ENCODE data around the gene NFX1.
"Not testable (repeated sequence)": the region's sequence is repeated elsewhere in the genome, so short reads cannot be mapped to it uniquely, and the experiment has no call there.

NFX1 gene

GRCh38 chr9:33311953-33312352 is 21.6 kb downstream of the NFX1 start:
- DNase-seq = no peak

GRCh38 chr9:33315371-33315770 is 25.1 kb downstream of the NFX1 start:
- no peak for DNase-seq

GRCh38 chr9:33317136-33317535 is 26.8 kb downstream of the NFX1 start:
- not testable (repeated sequence) for DNase-seq

DNA sequence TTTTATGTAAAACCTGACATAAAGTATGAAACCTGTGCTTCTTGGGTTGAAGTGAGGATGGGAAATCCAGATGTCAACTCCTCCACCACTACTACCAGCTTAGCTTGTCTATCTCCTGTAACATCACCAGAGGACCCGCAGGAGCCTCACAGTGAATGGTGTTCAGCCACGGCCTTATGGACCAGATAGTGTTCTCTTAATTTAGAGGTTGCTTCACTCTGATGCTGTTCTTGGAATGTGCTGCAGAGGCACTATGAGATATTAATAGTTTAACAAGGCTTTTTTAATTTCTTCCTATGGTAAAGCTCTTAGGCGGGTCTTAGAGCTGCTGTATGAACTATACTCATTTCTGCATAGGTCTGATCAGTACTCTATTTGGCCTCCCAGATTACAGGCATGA is 27.9 kb downstream of the NFX1 start:
- DNase-seq = no peak

DNA sequence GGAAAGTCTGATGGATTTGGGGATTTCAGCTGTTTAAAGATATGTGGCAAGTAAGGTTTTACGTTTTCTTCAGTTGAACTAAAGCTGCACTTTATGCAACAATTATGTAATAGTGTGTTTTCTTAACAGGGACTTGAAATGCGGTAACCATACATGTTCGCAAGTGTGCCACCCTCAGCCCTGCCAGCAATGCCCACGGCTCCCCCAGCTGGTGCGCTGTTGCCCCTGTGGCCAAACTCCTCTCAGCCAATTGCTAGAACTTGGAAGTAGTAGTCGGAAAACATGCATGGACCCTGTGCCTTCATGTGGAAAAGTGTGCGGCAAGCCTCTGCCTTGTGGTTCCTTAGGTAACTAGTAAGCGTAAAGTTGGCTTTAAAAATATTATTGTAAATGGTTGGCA is 28.5 kb downstream of the NFX1 start:
- DNase-seq = no peak

DNA sequence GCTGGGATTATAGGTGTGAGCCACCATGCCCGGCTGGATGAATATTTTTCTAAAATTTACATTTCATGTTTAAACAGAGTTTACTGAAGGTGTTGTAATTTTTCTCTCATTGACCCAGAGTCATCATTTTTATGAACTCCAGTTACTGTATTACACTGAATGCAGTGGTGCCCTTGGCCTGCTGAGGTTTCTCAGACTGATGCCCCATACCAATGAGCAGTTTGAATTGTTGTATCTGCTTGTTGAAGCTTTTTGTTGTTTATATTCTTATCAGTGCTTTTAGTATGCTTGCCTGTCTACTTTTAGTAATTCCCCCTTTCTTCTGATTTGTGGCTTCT is 29.9 kb downstream of the NFX1 start:
- no peak for DNase-seq

DNA sequence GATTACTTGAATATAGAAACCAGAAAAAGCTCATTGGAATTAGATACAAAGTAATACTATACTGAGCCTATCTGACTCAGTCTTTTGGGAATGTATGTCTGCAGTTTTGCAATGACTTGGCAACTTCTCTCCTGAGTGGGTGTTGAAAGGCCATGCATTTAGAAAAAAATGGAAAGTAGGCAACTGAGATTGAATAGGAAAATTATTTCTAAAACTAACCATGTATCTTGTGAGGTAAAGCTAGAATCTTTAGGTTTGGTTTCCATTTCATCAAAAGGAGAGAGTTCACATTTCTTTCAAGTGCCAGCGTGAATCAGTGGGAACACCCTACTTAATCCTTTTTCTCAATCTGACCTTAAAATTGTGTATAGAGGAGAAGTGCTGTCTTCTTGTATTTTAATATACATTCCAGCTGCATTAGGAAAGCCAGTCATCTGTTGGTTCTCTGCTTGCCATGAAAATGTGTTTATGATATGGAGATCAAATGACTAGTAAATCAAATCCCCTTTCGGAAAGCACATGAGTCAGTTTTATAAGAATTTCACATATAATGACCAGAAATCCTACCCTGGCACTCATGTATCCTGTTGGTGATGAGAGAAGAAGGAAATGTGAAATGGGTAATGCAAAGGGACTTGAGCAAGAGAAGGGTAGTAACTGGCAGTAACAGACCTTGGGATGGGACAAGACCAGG is 30.4 kb downstream of the NFX1 start:
- peak; percentile 76 for DNase-seq

DNA sequence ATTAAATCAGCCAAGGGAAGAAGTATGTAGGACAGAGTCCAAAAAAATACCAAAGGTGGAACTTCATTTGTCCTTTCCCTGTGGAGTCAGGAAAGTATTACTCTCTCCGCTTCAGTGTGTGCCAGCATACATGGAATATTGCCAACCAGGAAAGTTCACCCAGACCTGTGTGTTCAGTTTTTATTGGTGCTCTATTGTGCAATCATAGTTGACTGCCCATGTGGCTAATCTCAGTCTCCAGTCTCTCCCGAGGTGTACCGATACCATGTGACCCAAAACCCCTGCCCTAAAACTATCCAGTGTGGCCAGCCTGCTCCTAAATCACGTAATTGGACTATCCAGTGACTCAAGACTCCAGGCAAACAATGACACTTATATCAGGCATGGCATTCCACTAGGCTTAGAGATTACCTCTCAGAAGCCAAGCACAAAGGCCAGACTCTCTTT is 38.8 kb downstream of the NFX1 start:
- DNase-seq = peak; percentile 99

DNA sequence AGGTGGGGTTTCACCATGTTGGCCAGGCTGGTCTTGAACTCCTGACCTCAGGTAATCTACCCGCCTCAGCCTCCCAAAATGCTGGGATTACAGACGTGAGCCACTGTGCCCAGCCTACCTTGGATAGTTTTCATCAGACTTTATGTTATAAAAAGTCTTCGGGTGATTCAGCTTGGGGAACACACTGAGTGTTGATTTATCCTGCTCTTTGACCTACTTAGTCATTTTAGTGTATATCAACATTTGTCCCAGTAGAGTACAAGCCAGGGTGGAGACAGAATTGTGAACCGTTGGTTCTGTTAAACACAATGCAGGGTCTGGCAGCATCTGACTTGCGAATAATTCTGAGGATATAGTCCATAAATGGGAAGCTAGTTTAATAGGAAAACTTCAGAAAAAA is 39.7 kb downstream of the NFX1 start:
- DNase-seq = peak; percentile 5

- no peak for DNase-seq
Measured at GRCh38 chr9:33331377-33331891, 41.1 kb downstream of the NFX1 start.

DNA sequence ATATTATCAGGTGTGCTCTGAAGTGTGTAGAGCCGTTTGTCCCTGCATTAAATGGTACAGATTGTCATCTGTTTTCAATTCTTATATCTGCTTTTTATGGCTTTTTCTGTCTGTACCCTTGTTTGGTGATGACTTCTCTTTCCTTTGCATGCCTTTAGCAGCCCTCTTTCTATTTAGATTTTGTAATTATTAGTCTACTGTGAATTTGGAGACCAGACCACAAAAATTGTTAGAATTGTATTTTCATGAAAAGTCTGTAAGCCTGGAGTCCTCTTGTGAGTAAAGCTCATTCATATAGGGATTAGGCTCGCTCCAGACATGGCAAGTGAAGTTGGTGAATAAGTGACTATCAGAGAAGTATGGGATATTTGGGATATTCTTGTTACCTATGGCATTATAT is 41.7 kb downstream of the NFX1 start:
- no peak for DNase-seq

DNA sequence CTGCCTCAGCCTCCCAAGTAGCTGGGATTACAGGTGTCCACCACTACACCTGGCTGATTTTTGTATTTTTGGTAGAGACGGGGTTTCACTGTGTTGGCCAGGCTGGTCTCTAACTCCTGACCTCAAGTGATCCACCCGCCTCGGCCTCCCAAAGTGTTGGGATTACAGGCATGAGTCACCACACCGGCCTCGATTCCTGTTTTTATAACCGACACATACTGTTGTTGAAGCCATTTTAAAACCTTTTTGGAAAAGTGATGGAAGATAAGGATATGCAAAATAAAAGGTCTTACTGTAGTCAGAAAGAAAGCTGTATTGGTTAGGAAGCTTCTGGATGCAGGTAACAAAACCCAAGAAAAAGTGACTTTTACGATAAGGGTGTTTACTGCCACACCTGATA is 42.6 kb downstream of the NFX1 start:
- not testable (repeated sequence) for DNase-seq

DNA sequence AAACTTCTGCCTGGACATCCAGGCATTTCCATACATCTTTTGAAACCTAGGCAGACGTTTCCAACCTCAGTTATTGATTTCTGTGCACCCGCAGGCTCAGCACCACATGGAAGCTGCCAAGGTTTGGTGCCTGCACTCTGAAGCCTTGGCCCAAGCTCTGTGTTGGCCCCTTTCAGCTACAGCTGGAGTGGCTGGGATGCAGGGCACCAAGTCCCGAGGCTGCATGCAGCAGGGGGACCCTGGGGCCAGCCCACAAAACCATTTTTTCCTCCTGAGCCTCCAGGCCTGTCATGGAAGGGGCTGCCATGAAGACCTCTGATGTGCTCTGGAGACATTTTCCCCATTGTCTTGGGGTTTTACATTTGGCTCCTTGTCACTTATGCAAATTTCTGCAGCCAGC is 49.9 kb downstream of the NFX1 start:
- DNase-seq = no peak

DNA sequence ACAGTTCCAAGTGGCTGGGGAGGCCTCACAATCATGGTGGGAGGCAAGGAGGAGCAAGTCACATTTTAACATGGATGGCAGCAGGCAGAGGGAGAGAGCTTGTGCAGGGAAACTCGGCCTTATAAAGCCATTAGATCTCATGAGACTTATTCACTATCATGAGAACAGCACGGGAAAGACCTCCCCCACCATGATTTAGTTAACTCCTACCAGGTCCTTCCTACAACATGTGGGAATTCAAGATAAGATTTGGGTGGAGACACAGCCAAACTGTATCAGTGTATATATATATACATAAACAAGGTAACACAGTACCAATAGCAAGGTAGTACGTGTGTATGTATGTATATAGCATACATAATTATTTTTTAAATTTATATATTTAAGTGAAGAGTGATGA is 50.9 kb downstream of the NFX1 start:
- DNase-seq = no peak

DNA sequence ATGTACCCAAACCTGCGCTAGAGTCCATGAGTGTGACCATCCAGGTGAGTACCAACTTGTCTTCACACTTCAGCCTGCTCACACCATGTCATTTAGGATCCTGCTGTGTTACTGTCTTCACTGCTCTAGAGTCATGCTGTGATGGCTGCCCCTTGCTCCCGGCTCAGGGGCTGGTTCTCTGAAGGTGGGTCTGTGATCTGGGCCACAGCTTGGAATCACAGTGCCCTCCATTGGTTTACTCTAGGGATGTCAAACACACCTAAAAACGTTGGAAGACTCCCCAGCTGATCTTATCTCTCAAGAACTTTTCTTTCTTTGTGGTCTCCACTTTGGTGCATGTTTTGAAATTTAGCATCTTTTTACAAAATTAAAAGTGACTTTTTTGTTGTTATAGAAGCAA is 53.8 kb downstream of the NFX1 start:
- DNase-seq = no peak

DNA sequence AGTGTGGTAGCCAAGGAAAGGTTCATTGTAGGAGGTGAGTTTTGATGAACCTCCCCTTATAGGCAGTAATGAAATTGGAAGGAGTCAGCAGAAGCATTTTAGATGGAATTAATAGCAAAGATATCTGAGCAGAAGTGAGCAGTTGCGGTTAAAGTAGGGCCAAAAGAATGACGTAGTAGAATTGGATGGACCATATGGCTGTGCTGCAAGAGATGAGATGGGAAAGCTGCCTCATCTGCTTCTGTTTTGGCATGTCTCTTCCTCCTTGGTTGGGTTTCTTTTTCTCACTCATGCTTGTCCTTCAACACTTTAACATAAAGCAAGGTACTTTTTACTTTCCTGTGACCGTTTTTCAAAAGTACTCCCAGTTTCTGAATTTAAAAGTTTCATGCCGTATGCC is 56.2 kb downstream of the NFX1 start:
- DNase-seq = no peak

DNA sequence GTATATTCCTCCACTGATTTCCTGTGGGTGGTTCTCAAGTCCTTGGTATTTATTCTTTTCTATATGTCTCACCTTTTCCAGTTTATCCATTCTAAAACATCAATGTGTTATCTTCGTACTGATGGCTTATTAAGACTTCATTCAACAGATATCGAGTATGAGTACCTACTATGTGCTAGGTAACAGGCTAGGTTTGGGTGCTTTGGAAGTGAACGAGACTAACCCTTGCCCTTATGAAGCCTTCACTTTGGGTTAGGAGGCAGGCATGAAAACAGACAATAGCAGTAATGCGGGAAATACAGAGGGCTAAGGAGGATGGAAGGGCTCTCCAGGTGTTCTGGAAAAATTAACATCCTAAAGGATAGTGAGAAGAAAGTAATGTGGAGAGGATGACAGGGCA is 58.7 kb downstream of the NFX1 start:
- DNase-seq = no peak

DNA sequence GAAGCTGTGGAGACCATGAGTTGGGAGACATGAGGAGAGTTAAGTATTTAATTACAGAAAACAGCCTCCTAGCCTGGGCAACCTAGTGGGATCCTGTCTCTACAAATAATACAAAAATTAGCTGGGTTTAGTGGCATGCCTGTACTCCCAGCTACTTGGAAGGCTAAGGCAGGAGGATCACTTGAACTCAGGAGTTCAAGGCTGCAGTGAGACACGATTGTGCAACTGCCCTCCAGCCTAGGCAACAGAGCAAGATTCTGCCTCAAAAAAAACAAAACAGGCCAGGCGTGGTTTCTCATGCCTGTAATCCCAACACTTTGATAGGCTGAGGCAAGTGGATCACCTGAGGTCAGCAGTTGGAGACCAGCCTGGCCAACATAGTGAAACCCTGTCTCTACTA is 59.4 kb downstream of the NFX1 start:
- no peak for DNase-seq

GRCh38 chr9:33350310-33350709 is 60.0 kb downstream of the NFX1 start:
- peak; percentile 49 for DNase-seq

DNA sequence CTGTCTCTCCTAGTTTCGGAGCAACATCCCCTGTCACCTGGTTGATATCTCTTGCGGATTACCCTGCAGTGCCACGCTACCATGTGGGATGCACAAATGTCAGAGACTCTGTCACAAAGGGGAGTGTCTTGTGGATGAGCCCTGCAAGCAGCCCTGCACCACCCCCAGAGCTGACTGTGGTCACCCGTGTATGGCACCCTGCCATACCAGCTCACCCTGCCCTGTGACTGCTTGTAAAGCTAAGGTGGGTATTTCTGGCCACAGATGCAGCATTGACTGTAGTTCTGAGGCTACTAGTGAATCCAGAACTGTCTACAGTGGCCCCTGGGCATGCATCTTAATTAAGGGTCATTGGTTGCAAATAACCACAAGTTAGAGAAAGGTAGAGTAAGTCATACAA is 61.2 kb downstream of the NFX1 start:
- no peak for DNase-seq

DNA sequence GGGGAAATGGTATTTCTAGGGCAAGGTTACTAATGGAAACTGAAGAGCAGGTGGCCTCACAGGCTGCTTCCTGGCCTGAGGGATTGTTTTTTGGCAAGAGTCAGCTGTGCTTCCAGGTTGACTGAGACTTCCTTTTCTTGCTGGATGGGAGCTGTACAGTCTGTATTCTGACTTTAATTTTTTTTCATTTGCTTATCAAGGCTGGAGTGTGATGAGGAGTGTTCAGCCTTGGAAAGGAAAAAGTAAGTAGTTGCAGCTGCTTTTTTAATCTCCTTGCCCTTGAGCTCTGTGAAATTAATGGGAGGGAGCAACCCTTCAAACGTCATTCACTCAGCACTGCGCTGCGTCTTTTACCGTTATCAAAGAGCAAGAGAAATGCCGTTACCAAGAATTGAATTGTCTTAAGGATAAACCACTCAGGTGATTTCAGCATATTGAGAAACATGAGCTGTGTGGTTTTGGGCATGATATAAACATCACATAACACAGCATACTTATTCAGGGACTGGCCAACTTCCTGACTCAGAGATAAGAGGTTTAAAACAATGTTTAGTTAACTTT is 64.4 kb downstream of the NFX1 start:
- DNase-seq = no peak

GRCh38 chr9:33355933-33356332 is 65.6 kb downstream of the NFX1 start:
- no peak for DNase-seq

GRCh38 chr9:33358641-33359040 is 68.3 kb downstream of the NFX1 start:
- DNase-seq = not testable (repeated sequence)

DNA sequence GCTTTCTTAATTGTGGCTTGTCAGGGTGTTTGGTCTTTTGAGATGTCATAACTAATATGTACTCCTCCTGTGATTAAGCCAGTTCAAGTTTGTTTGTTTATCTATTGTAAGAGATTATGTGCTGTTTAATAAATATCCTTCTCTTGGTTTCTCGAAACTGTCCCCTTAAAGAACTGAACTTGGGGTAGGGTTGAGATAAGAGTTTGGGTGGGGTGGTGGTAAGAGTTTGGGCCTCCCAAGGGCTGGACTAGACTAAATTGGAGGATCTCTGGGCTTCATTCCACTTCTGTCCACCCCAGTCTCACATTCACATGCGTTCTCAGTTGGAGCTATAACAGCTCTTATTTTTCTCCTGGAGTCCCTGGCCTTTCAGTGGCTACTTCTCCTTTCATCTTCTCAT is 73.8 kb downstream of the NFX1 start:
- DNase-seq = no peak

DNA sequence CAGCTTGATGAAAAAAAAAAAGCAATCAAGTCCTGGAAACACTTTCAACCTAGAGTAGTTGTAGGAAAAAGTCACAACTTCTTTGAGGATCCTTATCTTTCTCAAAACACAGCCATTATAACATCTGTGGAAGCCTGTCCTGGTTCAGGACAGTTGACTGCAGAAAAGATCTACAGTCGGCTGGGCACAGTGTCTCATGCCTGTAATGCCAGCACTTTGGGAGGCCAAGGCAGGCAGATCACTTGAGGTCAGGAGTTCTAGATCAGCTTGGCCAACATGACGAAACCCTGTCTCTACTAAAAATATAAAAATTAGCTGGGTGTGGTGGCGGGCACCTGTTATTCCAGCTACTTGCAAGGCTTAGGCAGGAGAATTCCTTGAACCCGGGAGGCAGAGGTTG is 74.5 kb downstream of the NFX1 start:
- DNase-seq = not testable (repeated sequence)

All from kidney glomerular epithelial cell (primary cell).